NCI-H446 (cell line): ENCODE data around the gene AAGAB.
"Not testable (repeated sequence)": the region's sequence is repeated elsewhere in the genome, so short reads cannot be mapped to it uniquely, and the experiment has no call there.

ENCODE experiments used
- DNase-seq, 2 experiments: peaks; one replicate each; lab custom pipeline; 2025; lab: John Stamatoyannopoulos, UW

Gene AAGAB

DNA sequence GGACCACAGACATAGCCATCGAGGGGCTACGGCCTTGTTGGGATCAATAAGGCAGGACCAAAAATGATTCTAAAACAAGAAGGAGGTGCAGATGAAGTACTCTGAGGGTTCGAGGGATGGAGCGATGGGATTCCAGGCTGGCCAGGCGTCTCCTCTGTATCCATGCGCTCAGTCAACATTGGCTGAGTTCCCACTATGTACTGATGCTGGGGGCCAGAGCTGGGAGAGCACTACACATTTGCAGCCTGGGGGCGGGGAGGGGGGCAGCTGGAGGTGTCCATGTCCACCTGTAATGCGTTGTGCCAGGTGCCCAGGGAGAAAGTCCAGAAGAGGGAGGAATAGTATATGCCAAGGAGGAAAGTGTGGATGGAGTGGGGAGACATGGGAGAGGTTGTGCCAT, 81.5 kb downstream of the AAGAB start:
- DNase-seq, result no peak

DNA sequence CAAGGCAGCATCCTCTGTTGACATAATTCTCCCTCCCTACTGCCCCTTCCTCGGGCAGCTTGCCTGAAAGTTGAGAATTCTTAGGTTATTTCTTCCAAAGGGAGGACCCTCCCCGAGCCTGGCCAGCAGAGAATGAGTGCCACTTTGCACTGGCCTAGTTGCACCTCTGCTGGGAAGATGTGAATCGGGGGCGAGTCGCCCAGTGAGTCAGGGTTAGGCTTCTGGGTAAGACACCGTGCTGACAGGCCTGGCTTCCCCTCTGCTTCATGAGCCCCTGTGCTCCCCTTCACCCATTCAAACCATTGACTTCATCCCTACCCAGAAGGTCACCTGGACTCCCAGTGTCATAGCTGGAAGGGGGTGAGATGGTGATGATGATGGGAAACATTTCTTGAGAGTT, 82.3 kb downstream of the AAGAB start:
- no peak for DNase-seq

DNA sequence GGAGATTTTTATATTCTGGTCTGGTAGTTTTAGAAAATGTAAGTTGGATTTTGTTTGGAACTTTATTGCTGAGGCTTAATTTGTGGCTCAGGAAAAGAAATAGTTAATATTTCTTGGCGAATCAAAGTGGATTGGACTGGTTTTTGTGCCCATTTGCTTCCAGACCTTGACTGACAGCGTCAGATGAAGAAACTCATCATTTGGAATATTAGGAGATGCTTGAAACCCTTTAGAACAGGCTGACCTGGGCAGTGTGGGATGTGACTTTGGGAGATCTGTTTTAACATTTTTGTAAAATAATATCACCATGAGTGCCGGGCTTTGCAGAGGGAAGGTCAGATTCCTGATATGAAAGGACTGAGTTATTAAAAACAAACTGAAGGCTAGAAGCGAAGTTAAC, 83.0 kb downstream of the AAGAB start:
- DNase-seq, result no peak

DNA sequence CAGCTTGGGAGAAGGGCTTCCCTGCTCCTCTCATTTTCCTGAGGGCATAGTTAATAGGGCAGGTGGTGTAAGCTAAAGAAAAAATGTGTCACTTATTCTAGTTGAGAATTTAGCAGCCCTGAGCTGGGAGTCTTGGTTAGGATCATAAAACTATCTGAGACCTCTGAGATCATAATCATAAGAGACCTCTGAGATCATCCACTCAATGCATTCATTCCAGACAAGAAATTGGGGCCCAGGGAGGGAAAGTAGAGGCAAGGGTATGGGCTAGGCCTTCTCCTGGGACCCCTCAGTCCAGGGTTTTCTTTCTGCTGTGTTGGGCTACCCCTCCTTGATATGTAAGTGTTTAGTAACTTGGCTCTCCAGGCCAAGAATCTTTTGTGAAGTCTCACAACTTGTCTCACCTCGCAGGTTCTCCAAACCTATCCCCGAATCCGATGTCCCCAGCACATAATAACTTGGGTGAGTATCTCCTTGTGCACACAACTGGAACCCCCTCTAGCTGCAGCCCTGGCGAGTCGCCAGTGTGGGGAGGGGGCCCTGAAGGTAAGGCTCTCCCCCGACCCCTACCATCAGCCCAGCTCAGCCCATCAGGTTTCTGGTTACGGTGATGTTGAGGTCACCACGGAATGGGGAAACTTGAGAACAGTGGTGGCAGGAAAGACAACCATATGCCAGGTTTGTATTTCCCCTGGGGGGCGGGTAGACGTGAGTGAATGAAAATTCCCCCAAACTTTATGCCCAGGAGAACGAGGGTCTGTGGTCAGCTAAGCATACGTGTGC, 84.1 kb downstream of the AAGAB start:
- DNase-seq, result no peak

DNA sequence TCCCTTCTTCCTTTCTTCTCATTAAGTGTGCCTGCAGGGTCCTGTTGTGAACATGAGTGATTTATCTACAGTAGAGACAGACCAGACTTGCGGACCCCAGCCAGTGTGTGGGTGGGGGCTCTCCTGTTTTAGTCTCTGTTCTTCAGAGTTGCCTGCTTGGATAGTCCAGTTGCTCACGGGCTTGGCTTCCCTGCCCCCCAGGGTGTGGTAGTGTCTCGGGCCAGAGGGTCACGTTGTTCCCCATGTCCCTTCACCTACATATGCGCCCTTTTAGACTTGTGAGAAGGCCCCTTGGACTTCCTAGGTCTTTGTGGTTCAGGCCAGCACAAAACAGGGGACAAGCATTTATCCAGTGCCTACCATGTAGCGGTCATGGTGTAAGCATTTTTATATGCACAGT, 85.8 kb downstream of the AAGAB start:
- DNase-seq, result no peak

DNA sequence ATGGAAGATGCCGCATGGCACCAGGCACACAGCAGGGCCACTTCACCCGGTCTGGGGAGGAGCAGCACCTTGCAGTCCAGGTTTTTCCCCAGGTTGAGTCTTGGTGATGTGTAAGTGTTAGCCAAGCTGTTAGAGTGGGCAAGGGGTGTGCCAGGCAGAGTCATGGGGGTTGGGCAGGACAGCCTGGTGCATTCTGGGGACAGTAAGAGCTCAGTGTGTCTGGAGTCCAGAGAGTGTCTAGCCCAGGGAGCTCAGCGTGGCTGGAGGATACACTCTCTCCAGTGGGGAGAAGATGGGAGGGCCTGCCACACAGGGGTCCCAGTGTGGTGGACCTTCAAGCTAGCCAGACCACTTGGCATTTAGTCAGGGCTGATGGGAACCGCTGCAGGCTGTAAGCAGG, 87.4 kb downstream of the AAGAB start:
- DNase-seq, result no peak

DNA sequence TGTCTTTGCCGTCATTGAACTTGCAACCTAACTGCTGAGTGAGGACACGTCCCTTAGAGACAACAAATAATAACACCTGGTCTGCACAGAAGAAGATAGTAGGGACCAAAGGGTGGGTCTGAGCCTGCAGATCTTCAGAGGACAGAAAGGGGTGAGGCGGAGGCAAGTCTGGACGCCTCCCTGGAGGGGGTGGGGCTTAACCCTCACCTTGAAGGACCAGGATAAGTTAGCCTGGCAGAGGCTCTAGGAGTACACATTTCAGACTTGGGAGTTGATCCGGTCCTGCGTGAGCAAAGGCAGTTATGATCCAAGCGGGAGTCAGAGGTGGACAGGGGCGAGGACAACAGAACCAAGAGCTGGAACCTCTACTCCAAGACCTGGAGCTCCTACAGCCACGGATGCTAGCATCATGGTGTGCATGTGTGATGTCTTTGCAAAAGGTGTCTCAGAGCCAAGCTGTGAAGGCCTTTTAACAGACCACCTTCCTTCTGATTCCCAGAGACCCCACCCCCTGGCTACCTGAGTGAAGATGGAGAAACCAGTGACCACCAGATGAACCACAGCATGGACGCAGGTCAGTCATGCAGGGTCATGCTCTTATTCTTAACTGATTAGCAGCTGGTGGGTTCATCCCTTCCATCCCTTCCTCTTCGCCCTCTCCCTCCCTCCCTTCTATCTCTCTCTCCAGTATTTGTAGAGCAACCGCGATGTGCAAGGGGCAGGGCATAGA, 88.0 kb downstream of the AAGAB start:
- no peak for DNase-seq

DNA sequence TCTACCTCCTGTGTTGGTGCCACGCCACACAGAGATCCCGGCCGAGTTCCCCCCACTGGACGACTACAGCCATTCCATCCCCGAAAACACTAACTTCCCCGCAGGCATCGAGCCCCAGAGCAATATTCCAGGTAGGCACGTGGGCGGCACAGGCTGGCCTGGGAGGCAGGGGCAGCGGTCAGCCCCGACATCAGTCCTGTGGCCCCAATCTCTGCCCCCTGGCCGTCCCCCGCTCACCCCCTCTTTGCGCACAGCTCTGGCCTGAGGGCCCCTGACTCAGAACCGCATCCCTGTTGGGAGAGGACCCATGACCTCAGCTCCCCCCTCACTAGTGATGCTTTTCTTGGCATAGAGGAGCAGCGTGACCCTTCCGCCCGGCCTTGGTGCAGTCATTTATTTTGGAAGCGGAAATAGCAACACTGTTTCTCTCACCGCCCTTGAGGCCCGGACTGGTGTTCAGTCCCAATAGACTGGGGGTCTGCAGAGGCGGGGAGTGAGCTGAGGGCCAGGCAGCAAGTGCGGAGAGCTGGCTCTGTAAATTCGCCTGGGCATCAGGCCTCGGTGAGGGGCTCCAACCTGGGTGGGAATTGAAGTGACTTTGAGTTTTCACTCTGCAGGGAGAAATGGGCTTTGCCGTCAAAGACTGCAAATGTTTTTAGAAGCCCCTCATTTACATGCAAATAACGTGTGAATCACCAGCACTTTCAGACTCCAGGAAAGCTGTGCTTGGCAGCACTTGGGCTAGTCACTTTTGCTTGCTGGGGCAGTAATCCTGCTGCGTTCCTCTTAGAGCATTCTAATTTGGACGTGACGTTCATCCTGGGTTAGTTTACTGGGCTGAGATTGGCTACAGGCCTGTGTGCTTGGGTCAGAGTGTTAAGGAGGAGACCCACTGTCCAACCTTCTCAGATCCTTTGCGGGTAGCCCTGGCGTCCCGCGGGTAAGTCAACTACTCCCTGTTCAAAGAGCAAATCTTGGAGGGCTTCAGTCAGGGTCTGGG, 88.9 kb downstream of the AAGAB start:
- no peak for DNase-seq

DNA sequence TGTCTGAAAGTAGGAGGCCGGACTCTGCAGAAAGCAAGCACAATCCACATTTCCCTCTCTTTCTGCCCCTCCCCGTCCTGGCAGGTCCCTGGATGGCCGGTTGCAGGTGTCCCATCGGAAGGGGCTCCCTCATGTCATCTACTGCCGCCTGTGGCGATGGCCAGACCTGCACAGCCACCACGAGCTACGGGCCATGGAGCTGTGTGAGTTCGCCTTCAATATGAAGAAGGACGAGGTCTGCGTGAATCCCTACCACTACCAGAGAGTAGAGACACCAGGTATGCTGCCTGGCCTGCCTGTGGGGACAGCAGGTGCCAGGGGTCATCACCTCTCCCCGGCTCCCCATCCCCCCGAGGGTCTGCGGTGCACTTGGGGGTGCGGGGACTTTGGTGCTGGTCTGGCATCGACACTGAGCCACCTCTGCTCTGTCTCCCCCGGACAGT, 89.6 kb downstream of the AAGAB start:
- no peak for DNase-seq

DNA sequence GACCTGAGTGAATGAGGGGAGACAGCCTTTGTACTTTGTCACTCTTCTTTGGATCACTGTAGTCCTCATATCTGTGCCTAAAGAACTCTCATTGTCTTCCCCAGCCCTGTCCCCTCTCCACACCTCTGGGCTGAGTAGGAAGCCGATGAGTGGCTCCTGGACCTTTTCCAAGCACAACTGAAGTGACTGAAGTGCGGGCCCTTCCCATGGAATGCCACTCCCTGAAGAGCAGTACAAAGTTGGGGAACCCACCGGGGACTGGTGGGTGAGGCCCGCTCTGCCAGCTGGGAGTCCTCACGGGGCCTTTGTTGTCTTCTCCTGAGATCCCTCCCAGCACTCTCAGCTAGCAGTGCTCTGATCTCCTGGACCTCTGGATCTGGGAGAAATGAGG, 90.1 kb downstream of the AAGAB start:
- DNase-seq, result no peak

DNA sequence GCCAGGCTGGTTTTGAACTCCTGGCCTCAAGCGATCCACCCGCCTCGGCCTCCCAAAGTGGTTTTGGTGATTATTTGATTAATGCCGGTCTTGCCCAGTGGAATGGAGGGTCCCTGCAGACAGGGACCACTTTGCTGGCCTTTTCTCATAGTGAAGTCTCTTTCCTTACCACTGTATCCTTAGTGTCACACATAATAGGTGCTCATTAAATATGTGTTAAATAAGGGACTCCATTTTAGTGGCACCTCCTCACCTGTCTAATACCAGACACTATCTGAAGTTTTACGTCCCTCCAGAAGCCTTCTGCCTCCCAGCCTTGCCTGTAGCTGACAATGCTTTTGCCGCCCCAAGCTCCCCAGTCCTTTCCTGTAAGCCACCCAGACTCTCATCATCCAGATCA, 91.3 kb downstream of the AAGAB start:
- DNase-seq, result no peak

DNA sequence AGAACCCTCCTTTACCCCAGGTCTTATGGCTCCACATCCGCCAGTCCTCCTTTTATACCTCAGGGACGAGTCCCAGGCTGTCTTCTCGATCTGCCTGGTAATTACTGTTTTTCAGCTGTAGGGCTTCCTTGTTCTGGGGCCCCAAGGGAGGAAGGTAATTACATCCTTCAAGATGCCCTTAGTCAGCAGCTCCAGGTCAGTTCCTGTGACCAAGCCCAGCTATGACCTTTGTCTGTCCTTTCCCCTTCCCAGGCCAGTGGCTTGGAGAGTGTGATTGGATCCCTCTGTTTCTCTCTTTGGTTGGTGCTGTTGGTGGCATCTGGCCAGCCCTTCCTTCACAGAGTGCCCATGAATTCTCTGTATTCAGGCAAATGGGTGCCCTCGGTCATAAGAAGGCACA, 92.6 kb downstream of the AAGAB start:
- DNase-seq, result no peak

DNA sequence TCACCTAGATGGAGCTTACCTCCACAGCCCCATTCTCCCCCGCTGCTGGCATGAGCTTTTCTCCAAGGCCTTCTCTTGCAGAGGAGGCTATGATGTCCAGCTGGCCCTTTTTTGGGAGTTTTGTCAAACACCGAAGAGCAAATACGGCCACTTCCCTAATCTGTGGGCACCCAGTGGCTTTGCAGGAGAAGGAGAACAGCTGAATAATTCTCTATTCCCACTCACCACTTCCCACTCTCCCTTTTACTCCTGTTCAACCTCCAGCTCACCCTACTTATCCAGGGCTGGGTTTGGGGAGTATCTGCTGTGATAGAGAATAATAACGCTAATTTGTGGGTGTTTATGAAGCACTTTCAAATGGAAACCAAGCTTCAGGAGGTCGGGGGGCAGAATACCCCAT, 93.0 kb downstream of the AAGAB start:
- no peak for DNase-seq

DNA sequence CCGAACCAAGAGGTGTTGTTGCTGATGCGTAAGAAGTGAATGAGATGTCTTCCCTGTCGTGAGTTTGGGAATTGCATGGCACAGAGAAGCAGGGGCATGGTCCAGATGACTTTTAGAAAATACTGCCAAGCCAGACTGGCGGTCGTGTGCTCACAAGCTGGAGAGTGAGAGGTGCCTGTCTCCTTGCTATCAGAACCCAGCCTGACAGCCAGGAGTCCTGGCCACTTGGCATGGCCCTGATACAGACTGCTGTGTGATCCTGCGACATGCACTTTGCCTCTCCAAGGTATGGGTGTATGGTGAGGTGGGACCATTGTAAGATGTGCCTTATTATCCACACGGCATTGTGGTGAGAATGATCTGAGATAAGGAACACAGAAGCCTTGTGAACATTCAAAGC, 96.1 kb downstream of the AAGAB start:
- DNase-seq, result no peak

DNA sequence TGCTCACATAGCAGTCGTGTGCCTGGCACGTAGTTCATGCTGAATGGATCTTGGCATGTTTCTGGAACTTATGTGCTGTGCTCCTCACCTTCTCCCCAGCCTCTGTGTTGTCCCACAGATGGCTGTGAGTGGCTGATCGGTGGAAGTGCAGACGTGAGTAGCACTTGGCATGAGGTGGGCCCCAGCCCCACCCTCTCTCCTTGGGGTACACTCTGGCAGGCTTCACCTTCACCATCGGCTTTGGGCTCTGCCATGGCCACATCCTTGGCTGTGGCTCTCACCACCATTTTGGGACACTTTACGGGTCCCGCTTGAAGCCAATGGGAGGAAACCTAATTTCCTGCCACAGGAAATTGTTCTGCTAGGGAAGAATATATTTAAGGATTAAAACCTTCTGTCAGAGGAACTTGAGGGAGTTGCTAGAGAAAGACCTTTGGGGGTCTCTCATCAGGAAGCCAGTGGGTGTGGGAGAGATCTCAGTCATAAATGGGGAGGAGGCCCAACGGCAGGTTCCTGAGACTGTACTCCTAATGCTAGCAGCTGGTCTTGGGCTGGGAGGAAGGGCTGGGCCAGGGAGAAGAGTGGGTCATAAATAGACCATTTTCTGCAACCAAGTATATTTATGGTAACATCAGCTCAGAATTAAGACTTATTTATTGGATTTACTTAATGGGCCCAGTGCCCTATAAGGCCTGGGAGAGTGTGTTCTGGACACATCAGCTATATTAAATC, 96.8 kb downstream of the AAGAB start:
- no peak for DNase-seq

DNA sequence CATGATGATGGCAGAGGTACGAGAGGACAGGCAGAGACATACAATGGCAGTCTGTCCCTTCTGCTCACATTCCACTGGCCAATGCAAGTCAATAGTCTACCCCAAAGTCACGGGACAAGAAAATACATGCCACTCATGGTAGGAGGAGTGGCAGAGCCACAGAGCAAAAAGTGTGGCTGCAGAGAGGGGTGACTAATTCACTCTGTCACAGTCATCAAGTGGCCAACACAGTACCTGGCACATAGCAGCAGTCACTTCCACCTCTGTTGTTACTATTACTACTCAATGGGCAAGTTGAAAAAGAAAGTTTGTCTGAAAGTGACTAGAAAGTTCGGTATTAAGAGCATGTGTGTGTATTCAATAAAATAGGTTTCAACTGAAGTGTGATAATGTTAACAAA, 97.6 kb downstream of the AAGAB start:
- DNase-seq, result no peak

DNA sequence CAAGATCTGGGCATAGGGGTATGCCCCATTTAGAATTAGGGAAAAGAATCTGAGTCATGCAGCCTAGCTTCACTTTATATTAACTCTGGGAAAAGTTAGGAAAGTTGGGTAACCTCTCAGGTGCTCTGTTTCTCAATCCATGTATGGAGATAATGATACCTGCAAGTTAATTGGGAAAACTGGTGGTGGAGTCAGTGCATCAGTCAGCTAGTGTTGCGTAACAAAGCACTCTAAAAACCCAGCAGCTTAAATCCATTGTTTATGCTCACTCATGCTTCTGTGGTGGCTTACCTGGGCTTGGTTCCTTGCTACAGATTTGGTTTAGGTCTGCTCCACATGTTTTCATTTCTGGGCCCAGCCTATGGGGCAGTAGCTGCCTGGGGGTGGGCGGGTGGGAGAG, 98.0 kb downstream of the AAGAB start:
- DNase-seq, result no peak

DNA sequence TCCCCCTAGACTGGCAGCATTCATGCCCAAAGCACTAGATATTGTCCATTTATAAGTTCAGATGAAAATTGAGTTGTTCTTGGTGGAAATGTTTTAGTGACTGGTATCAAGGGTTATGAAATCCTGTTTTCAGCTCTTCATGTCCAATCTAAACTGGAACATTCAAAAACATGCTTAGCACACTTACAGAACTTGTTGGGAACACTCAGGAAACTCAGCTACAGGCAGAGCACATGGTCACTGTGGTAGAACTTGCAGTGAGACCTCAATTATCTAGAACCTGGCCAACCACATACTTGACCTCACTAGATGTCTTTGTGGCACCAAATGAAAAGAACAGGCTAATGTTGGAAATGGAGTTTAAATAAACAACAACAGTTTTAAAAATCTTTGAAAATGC, 100.2 kb downstream of the AAGAB start:
- no peak for DNase-seq

DNA sequence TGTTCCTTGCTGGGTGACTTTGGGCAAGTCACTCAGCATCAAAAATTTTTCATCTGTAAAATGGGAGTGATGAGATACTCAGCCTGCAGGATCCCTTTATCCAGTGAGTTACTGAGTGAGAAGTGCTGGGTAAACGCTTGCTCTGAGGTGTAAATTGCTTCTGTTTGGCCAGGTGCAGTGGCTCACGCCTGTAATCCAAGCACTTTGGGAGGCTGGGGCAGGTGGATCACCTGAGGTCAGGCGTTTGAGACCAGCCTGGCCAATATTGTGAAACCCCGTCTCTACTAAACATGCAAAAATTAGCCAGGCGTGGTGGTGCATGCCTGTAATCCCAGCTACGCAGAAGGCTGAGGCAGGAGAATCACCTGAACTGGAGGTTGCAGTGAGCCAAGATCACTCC, 101.4 kb downstream of the AAGAB start:
- not testable (repeated sequence) for DNase-seq

DNA sequence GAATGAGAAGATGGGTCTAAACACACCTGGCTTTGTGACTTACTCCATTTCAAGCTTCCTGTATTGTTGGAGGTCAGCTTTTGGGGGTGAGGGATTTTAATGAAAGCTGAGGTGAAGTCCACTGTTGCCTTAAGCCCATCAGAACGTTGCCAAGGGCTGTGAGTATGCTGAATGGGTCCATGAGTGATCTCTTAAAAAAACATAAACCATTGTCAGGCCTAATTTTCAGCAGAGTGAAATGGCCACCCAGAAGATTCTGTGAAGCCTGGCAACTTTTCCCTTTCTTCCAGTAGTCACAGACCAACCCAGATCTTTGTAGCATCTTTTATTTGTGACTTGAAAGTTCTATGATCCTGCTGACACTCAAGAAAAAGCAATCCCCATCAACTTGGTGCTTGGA, 102.0 kb downstream of the AAGAB start:
- no peak for DNase-seq
